Spleen (tissue), 7 donors: ENCODE data around the gene NLGN1.

Experiments used
- POLR2A ChIP-seq, 3 donors: fragments of 450-650 bp; IDR thresholded peaks; one replicate each; pipeline ENCODE4 v1.5.1; 2017; ENCODE audit warnings: antibody characterized with exemption in 3 of 3, mild to moderate bottlenecking in 1 of 3
- POLR2AphosphoS5 ChIP-seq, 3 donors: sonication (generic); formaldehyde crosslinking; IDR thresholded peaks; one replicate each; pipeline ENCODE4 v1.5.1; 2017; ENCODE audit warnings: antibody characterized with exemption in 3 of 3
- TF ChIP-seq, protein P1 (sequence below), 11 experiments: fragments of 200-600 bp in 7 of 11; fragments of 450-650 bp in 4 of 11; sonication (generic) in 4 of 11; IDR thresholded peaks in 8 of 11; conservative IDR thresholded peaks in 3 of 11; 1 replicate in 7 of 11; 2 replicates in 4 of 11; pipeline versions ENCODE4 v1.4.0 to v1.8.0; 2016 to 2021; ENCODE audit warnings: antibody characterized with exemption in 11 of 11, inconsistent platforms in 4 of 11, mild to moderate bottlenecking in 1 of 11
- donor health status: DM: no; HTN: no; CAD: no; lungs with moderate emphysema.
- donor health status: DM: no; HTN: no; CAD: no.
- donor health status: DM: no; HTN: no; CAD: no.

- TF ChIP-seq, protein P1, sequence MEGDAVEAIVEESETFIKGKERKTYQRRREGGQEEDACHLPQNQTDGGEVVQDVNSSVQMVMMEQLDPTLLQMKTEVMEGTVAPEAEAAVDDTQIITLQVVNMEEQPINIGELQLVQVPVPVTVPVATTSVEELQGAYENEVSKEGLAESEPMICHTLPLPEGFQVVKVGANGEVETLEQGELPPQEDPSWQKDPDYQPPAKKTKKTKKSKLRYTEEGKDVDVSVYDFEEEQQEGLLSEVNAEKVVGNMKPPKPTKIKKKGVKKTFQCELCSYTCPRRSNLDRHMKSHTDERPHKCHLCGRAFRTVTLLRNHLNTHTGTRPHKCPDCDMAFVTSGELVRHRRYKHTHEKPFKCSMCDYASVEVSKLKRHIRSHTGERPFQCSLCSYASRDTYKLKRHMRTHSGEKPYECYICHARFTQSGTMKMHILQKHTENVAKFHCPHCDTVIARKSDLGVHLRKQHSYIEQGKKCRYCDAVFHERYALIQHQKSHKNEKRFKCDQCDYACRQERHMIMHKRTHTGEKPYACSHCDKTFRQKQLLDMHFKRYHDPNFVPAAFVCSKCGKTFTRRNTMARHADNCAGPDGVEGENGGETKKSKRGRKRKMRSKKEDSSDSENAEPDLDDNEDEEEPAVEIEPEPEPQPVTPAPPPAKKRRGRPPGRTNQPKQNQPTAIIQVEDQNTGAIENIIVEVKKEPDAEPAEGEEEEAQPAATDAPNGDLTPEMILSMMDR (IDR thresholded peaks at IDR 0.05 in 8 of 11, conservative IDR thresholded peaks at IDR 0.05 in 3 of 11) = no peak
- no peak for TF ChIP-seq POLR2AphosphoS5 (IDR thresholded peaks at IDR 0.05)
- TF ChIP-seq POLR2A (IDR thresholded peaks at IDR 0.05) = no peak
Observed at GRCh38 chr3:173711619-173712018, 314.1 kb downstream of the NLGN1 start.
